PC-3 (cell line): Measurements from ENCODE around the gene IST1. TPM values are rescaled to one million over a fixed set of nuclear protein-coding genes. Genes with fewer than 3 reads are reported as not detected.

ENCODE experiments used
- ATAC-seq: fragments of 200-7000 bp; cut with Tn5 transposase; 2 replicates; pipeline ENCODE4 v1.9.1; 2020; ENCODE audit warnings: mild to moderate bottlenecking, moderate library complexity
- BruUV-seq: library from RNA; stranded (reverse); fragments of 400-500 nt; replicated peaks from 2 replicates; lab custom pipeline; 2021; lab: Mats Ljungman, UMichigan
- CTCF ChIA-PET: fragments of 300-600 bp; sonication (Branson Sonifier 250); formaldehyde crosslinking; loops from one replicate; lab custom pipeline; 2022; ENCODE audit warnings: antibody characterized with exemption; lab: Charles Lee
- POLR2A ChIA-PET: fragments of 300-600 bp; sonication (Branson Sonifier 250); formaldehyde crosslinking; loops from one replicate; lab custom pipeline; 2022; ENCODE audit warnings: antibody characterized with exemption; ENCODE audit not compliant: unreplicated experiment; lab: Charles Lee
- DNase-seq: peaks from one replicate; pipeline ENCODE4 v3.0.0-alpha.2; 2015
- H2AFZ ChIP-seq: fragments of 300-600 bp; sonication (generic); 2 replicates; pipeline ENCODE4 v1.6.0; 2016; ENCODE audit warnings: antibody characterized with exemption, low read length
- H3F3A ChIP-seq: fragments of 300-600 bp; sonication (generic); one replicate; pipeline ENCODE4 v1.6.0; 2017; ENCODE audit warnings: antibody characterized with exemption, low read length, control low read depth, mild to moderate bottlenecking; ENCODE audit not compliant: unreplicated experiment
- H3K27ac ChIP-seq: fragments of 300-600 bp; sonication (generic); 2 replicates; pipeline ENCODE4 v1.5.1; 2016; ENCODE audit warnings: mild to moderate bottlenecking, low read length
- H3K27me3 ChIP-seq: fragments of 300-600 bp; sonication (generic); 2 replicates; pipeline ENCODE4 v1.6.1; 2016; ENCODE audit warnings: low read length, mixed read lengths
- H3K36me3 ChIP-seq: fragments of 300-600 bp; sonication (generic); 2 replicates; pipeline ENCODE4 v1.6.1; 2016; ENCODE audit warnings: low read depth, mixed run types, low read length, mixed read lengths
- H3K4me1 ChIP-seq: fragments of 300-600 bp; sonication (generic); 2 replicates; pipeline ENCODE4 v1.5.1; 2016; ENCODE audit warnings: low read length; ENCODE audit not compliant: insufficient read depth
- H3K4me2 ChIP-seq: fragments of 300-600 bp; sonication (generic); 2 replicates; pipeline ENCODE4 v1.6.0; 2016; ENCODE audit warnings: low read length
- H3K4me3 ChIP-seq: fragments of 300-600 bp; sonication (generic); 2 replicates; pipeline ENCODE4 v1.5.1; 2016; ENCODE audit warnings: mild to moderate bottlenecking, low read length, mixed read lengths
- H3K79me2 ChIP-seq: fragments of 300-600 bp; sonication (generic); 2 replicates; pipeline ENCODE4 v1.6.1; 2017; ENCODE audit warnings: low read length, mixed read lengths
- H3K9ac ChIP-seq: fragments of 300-600 bp; sonication (generic); 2 replicates; pipeline ENCODE4 v1.6.0; 2016; ENCODE audit warnings: mild to moderate bottlenecking, low read length
- H3K9me2 ChIP-seq: fragments of 300-600 bp; sonication (generic); replicated peaks from 2 replicates; pipeline ENCODE4 v1.6.1; 2016; ENCODE audit warnings: mixed run types, low read length, mixed read lengths
- H3K9me3 ChIP-seq: fragments of 300-600 bp; sonication (generic); 2 replicates; pipeline ENCODE4 v1.6.1; 2016; ENCODE audit warnings: low read length, mixed read lengths
- H4K20me1 ChIP-seq: fragments of 300-600 bp; sonication (generic); 2 replicates; pipeline ENCODE4 v1.6.1; 2016; ENCODE audit warnings: low read length, mixed read lengths
- EZH2 ChIP-seq: fragments of 300-600 bp; sonication (generic); IDR thresholded peaks from one replicate; pipeline ENCODE4 v1.6.1; 2017; ENCODE audit warnings: antibody characterized with exemption, mild to moderate bottlenecking, low read length; ENCODE audit not compliant: unreplicated experiment
- EZH2phosphoT487 ChIP-seq: fragments of 300-600 bp; sonication (generic); IDR thresholded peaks from 2 replicates; pipeline ENCODE4 v1.6.1; 2018; ENCODE audit warnings: mild to moderate bottlenecking, antibody characterized with exemption, low read length, borderline replicate concordance
- intact Hi-C: fragments of 100-400 bp; cut with micrococcal nuclease; formaldehyde crosslinking; loops from 2 replicates; pipeline ENCODE4 v1.9.0; 2023
- total RNA-seq: library from RNA; depleted of rRNA; stranded (reverse); fragments of >200 nt; gene quantifications from 2 replicates; pipeline ENCODE4 v1.2.3, GENCODE V29; 2014
- TF ChIP-seq, protein P1 (sequence below): fragments of 300-600 bp; sonication (generic); conservative IDR thresholded peaks from 2 replicates; pipeline ENCODE4 v1.5.1; 2017; ENCODE audit warnings: antibody characterized with exemption, low read depth, mild to moderate bottlenecking, low read length

The IST1 gene
- total RNA-seq, 1 experiment from 2014 or later: 86.4 TPM

DNA sequence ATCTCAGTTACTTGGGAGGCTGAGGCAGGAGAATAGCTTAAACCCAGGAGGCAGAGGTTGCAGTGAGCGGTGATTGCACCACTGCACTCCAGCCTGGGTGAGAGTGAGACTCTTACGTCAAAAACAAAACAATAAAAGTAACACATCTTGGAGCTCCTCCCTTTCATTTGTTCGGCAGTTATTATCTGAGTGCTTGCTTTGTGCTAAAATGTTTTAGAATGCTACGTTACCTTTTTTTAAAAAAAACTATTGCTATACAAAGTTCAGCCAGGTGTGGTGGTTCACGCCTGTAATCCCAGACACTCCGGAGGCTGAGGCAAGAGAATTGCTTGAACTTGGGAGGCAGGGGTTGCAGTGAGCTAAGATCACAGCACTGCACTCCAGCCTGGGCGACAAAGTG is 15.8 kb downstream of the IST1 start:
- peaks cover 43% of the 10 kb centered on the region for H4K20me1 ChIP-seq
- no peak overlapping the region for H3K4me3 ChIP-seq
- ChIA-PET CTCF (no interaction called here), POLR2A (no interaction called here)
- BruUV-seq: no TSS peak
- no peaks in the 10 kb centered on the region for H3K4me1 ChIP-seq
- H2AFZ ChIP-seq: no peak overlapping the region
- H3K79me2 ChIP-seq: peaks cover 100% of the 10 kb centered on the region
- no peak overlapping the region for H3K4me2 ChIP-seq
- H3K27ac ChIP-seq: no peak overlapping the region
- no peaks in the 10 kb centered on the region for H3F3A ChIP-seq
- no peaks in the 10 kb centered on the region for H3K9me3 ChIP-seq
- TF ChIP-seq EZH2phosphoT487 (no peak), EZH2 (no peak)
- TF ChIP-seq, protein P1, sequence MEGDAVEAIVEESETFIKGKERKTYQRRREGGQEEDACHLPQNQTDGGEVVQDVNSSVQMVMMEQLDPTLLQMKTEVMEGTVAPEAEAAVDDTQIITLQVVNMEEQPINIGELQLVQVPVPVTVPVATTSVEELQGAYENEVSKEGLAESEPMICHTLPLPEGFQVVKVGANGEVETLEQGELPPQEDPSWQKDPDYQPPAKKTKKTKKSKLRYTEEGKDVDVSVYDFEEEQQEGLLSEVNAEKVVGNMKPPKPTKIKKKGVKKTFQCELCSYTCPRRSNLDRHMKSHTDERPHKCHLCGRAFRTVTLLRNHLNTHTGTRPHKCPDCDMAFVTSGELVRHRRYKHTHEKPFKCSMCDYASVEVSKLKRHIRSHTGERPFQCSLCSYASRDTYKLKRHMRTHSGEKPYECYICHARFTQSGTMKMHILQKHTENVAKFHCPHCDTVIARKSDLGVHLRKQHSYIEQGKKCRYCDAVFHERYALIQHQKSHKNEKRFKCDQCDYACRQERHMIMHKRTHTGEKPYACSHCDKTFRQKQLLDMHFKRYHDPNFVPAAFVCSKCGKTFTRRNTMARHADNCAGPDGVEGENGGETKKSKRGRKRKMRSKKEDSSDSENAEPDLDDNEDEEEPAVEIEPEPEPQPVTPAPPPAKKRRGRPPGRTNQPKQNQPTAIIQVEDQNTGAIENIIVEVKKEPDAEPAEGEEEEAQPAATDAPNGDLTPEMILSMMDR: no peak
- ATAC-seq (no peak), DNase-seq (no peak)
- no peaks in the 10 kb centered on the region for H3K9me2 ChIP-seq
- peaks cover 13% of the 10 kb centered on the region for H3K36me3 ChIP-seq
- intact Hi-C loops: no loop called here
- H3K27me3 ChIP-seq: no peaks in the 10 kb centered on the region
- no peak overlapping the region for H3K9ac ChIP-seq

DNA sequence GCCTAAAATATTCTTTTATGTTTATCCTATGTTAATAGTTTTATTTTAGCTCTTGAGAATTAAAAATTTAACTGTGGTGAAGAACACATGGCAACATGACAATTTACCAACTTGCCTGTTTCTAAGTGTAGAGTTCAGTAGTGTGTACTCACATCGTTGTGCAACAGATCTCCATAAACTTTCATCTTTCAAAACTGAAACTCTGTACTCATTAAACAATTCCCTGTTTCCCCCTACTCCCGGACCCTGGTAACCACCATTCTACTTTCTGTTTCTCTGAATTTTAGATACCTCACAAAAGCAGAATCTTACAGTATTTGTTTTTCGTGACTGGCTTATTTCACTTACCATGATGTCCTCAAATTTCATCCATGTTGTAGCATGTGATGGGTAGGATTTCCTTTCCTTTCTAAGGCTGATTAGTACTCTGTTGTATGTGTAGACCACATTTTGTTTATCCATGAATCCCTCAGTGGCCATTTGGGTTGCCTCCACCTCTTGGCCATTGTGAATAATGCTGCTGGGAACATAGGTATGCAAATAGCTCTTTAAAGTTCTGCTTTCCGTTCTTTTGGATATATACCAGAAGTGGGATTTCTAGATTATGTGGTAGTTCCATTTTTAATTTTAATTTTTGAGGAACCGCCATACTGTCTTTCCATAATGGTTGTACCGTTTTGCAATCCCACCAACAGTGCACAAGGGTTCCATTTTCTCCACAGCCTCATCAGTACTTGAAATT is 17.4 kb downstream of the IST1 start:
- no peaks in the 10 kb centered on the region for H3F3A ChIP-seq
- DNase-seq (no peak), ATAC-seq (no peak)
- intact Hi-C loops: no loop called here
- CTCF ChIA-PET: no interaction called here
- no peak overlapping the region for H3K4me3 ChIP-seq
- BruUV-seq: no TSS peak
- no peak overlapping the region for H2AFZ ChIP-seq
- H3K27me3 ChIP-seq: no peaks in the 10 kb centered on the region
- H3K36me3 ChIP-seq: peaks cover 28% of the 10 kb centered on the region
- no peak overlapping the region for H3K27ac ChIP-seq
- H3K4me2 ChIP-seq: no peak overlapping the region
- no peaks in the 10 kb centered on the region for H3K4me1 ChIP-seq
- peaks cover 100% of the 10 kb centered on the region for H3K79me2 ChIP-seq
- H3K9me3 ChIP-seq: no peaks in the 10 kb centered on the region
- H3K9me2 ChIP-seq: no peaks in the 10 kb centered on the region
- no peak overlapping the region for H3K9ac ChIP-seq
- POLR2A ChIA-PET: no interaction called here
- peaks cover 39% of the 10 kb centered on the region for H4K20me1 ChIP-seq
- no peak for TF ChIP-seq EZH2
- no peak for TF ChIP-seq EZH2phosphoT487
- TF ChIP-seq, protein P1: no peak

DNA sequence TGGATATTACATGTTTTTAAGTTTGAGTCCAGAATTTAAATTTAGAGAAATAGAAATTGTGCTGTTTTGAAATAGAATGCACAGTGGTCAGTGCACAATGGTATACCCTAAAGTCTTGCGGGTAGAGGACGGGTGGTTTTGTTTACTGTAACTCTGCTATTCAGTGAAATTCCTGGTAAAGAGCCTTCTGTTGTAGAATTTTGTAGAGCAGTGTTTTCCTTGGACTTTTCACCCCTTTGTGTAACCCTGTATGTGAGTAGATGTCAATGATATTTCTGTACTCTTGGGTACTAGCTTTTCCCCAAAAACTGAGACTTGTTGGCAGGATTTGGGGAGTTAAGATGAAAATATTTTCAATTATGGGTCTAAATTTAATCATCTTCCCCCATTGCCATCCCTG is 19.5 kb downstream of the IST1 start:
- Histone ChIP-seq H3K9ac (no peak overlapping the region), H3K36me3 (peaks cover 49% of the 10 kb centered on the region), H3K4me2 (no peak overlapping the region), H3K9me2 (no peaks in the 10 kb centered on the region), H3F3A (no peaks in the 10 kb centered on the region), H3K4me3 (no peak overlapping the region), H3K27me3 (no peaks in the 10 kb centered on the region), H2AFZ (no peak overlapping the region), H3K79me2 (peaks cover 99% of the 10 kb centered on the region), H4K20me1 (peaks cover 29% of the 10 kb centered on the region; the same call in 1 of the 2 replicates), H3K9me3 (no peaks in the 10 kb centered on the region), H3K4me1 (no peaks in the 10 kb centered on the region), H3K27ac (no peak overlapping the region)
- ChIA-PET POLR2A (no interaction called here), CTCF (no interaction called here)
- TF ChIP-seq EZH2phosphoT487 (no peak), EZH2 (no peak)
- TF ChIP-seq, protein P1: no peak
- no TSS peak for BruUV-seq
- intact Hi-C loops: no loop called here
- DNase-seq: no peak
- no peak for ATAC-seq
